ENCODE results near the gene IDNK. TPM values are rescaled to one million over a fixed set of nuclear protein-coding genes. Genes with fewer than 3 reads are reported as not detected.
A peak's percentile ranks its signal among the peaks of the same experiment; 100 is the strongest.

IDNK gene
- polyA plus RNA-seq, 1 donor (not counting 4 experiments of a cell fraction or from before 2014, with no cell fraction given) = 2.6 TPM

- H4K20me1 ChIP-seq (ENCODE audit: control insufficient read depth, extremely low read depth, insufficient read depth, low read length) = peaks cover 41% of the 10 kb centered on the region
- peaks cover 98% of the 10 kb centered on the region for H3K79me2 ChIP-seq (ENCODE audit: control insufficient read depth, insufficient read depth, low read length)
- H3K36me3 ChIP-seq (ENCODE audit: control insufficient read depth in 2 of 2, extremely low read depth in 1 of 2, insufficient read depth in 2 of 2, low read length in 2 of 2) = peaks cover 0 to 6% of the 10 kb centered on the region in 2 experiments
- H3K27ac ChIP-seq (ENCODE audit: control insufficient read depth, insufficient read depth, low read length) = no peak overlapping the region
- H3K9me3 ChIP-seq (ENCODE audit: control insufficient read depth, low read depth, low read length) = no peaks in the 10 kb centered on the region
- dilution Hi-C loops (cut with MboI; ENCODE audit: extremely low pct_ligation_motif_present, low sequenced_read_pairs) = no loop called here
- FAIRE-seq (no peak), DNase-seq (ENCODE audit: low read depth, low spot score) (no peak)
- no peak overlapping the region for H3K4me2 ChIP-seq (ENCODE audit: control insufficient read depth, extremely low read depth, insufficient read depth, low read depth, low read length)
- H3K9me1 ChIP-seq (ENCODE audit: control insufficient read depth, extremely low read depth, insufficient read depth, low read length) = no peaks in the 10 kb centered on the region
- no peak overlapping the region for H3K9ac ChIP-seq (ENCODE audit: control insufficient read depth, extremely low read depth, insufficient read depth, low read length)
- H2AFZ ChIP-seq (ENCODE audit: control insufficient read depth, low read length) = no peak overlapping the region
- no peaks in the 10 kb centered on the region for H3K27me3 ChIP-seq (ENCODE audit: control insufficient read depth, extremely low read depth, insufficient read depth, low read length)
- peaks cover 8% of the 10 kb centered on the region for H3K4me1 ChIP-seq (ENCODE audit: control insufficient read depth, extremely low read depth, insufficient read depth, low read length)
- H3K4me3 ChIP-seq (ENCODE audit: control insufficient read depth in 2 of 3, extremely low read depth in 1 of 3, insufficient read depth in 2 of 3, low read depth in 1 of 3, low read length in 3 of 3) = no peak overlapping the region
- no peak for TF ChIP-seq EZH2 (IDR thresholded peaks at IDR 0.05; ENCODE audit: low read length)
- TF ChIP-seq, protein P1, sequence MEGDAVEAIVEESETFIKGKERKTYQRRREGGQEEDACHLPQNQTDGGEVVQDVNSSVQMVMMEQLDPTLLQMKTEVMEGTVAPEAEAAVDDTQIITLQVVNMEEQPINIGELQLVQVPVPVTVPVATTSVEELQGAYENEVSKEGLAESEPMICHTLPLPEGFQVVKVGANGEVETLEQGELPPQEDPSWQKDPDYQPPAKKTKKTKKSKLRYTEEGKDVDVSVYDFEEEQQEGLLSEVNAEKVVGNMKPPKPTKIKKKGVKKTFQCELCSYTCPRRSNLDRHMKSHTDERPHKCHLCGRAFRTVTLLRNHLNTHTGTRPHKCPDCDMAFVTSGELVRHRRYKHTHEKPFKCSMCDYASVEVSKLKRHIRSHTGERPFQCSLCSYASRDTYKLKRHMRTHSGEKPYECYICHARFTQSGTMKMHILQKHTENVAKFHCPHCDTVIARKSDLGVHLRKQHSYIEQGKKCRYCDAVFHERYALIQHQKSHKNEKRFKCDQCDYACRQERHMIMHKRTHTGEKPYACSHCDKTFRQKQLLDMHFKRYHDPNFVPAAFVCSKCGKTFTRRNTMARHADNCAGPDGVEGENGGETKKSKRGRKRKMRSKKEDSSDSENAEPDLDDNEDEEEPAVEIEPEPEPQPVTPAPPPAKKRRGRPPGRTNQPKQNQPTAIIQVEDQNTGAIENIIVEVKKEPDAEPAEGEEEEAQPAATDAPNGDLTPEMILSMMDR (optimal IDR thresholded peaks at IDR 0.05 in 1 of 3, IDR thresholded peaks at IDR 0.05 in 1 of 3, conservative IDR thresholded peaks at IDR 0.05 in 1 of 3; ENCODE audit: extremely low read depth in 1 of 3, insufficient read depth in 2 of 3, low read length in 3 of 3) = no peak
Observed at GRCh38 chr9:83688921-83689320, 66.0 kb downstream of the IDNK start.

DNA sequence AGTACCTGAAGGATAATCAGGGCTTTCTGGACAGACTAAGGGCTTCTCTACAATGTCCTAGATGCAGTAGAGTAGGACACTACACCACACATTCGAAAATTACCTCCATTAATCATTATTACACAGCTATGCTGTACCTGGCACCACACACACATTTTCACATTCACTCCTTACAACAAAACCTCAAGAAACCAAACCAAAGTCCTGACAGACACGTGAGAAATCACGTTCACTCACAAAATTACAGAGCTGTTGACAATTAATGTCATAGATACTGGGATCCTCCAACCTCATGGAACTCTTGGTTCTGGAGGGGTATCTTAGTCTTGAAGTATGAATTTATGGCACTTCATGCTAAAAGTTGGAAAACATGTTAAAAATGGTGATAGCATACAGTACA lies 68.5 kb downstream of the IDNK start:
- FAIRE-seq (peak; percentile 13), DNase-seq (ENCODE audit: low read depth, low spot score) (no peak)
- no peak overlapping the region for H3K9ac ChIP-seq (ENCODE audit: control insufficient read depth, extremely low read depth, insufficient read depth, low read length)
- H3K36me3 ChIP-seq (ENCODE audit: control insufficient read depth in 2 of 2, extremely low read depth in 1 of 2, insufficient read depth in 2 of 2, low read length in 2 of 2) = no peaks in the 10 kb centered on the region
- peaks cover 39% of the 10 kb centered on the region for H4K20me1 ChIP-seq (ENCODE audit: control insufficient read depth, extremely low read depth, insufficient read depth, low read length)
- H3K4me1 ChIP-seq (ENCODE audit: control insufficient read depth, extremely low read depth, insufficient read depth, low read length) = no peaks in the 10 kb centered on the region
- H3K9me3 ChIP-seq (ENCODE audit: control insufficient read depth, low read depth, low read length) = no peaks in the 10 kb centered on the region
- H3K4me2 ChIP-seq (ENCODE audit: control insufficient read depth, extremely low read depth, insufficient read depth, low read depth, low read length) = no peak overlapping the region
- TF ChIP-seq, protein P1 (optimal IDR thresholded peaks at IDR 0.05 in 1 of 3, IDR thresholded peaks at IDR 0.05 in 1 of 3, conservative IDR thresholded peaks at IDR 0.05 in 1 of 3; ENCODE audit: extremely low read depth in 1 of 3, insufficient read depth in 2 of 3, low read length in 3 of 3) = no peak
- TF ChIP-seq EZH2 (IDR thresholded peaks at IDR 0.05; ENCODE audit: low read length) = no peak
- H3K27ac ChIP-seq (ENCODE audit: control insufficient read depth, insufficient read depth, low read length) = no peak overlapping the region
- no peaks in the 10 kb centered on the region for H3K9me1 ChIP-seq (ENCODE audit: control insufficient read depth, extremely low read depth, insufficient read depth, low read length)
- H3K79me2 ChIP-seq (ENCODE audit: control insufficient read depth, insufficient read depth, low read length) = peaks cover 99% of the 10 kb centered on the region
- dilution Hi-C loops (cut with MboI; ENCODE audit: extremely low pct_ligation_motif_present, low sequenced_read_pairs) = no loop called here
- no peaks in the 10 kb centered on the region for H3K27me3 ChIP-seq (ENCODE audit: control insufficient read depth, extremely low read depth, insufficient read depth, low read length)
- H3K4me3 ChIP-seq (ENCODE audit: control insufficient read depth in 2 of 3, extremely low read depth in 1 of 3, insufficient read depth in 2 of 3, low read depth in 1 of 3, low read length in 3 of 3) = no peak overlapping the region
- no peak overlapping the region for H2AFZ ChIP-seq (ENCODE audit: control insufficient read depth, low read length)

Small RNA genes within 50 kb of the gene (small RNA-seq; reads per million reads assigned to genes)
- 0 reads per million in 3 experiments for gene RNU4-15P (ENCODE audit: insufficient read length in 3 of 3, low read depth in 3 of 3, low replicate concordance in 1 of 3)

Other genes starting within 250 kb of the IDNK start
- 0.07 to 0.21 TPM (median 0.10 TPM) in 3 replicates for gene FRMD3, start 84.7 kb upstream of the IDNK start, polyA plus RNA-seq
- 111 to 148 TPM (median 145 TPM) in 3 replicates for gene UBQLN1, start 84.8 kb downstream of the IDNK start, polyA plus RNA-seq
- 0.08 to 0.62 TPM (median 0.18 TPM) in 3 replicates for gene GKAP1, start 194.6 kb downstream of the IDNK start, polyA plus RNA-seq

Measured in keratinocyte (primary cell).